K562 (cell line): Measurements from ENCODE around the gene HHATL. TPM values are rescaled to one million over a fixed set of nuclear protein-coding genes. Genes with fewer than 3 reads are reported as not detected.

ENCODE experiments used
- ATF3 ChIP-seq, 2 experiments: fragments of 450-650 bp in 1 of 2; sonication (generic) in 1 of 2; formaldehyde crosslinking in 1 of 2; IDR thresholded peaks in 1 of 2; conservative IDR thresholded peaks in 1 of 2; 2 replicates each; pipeline versions ENCODE4 v1.6.1 to v1.8.1; 2016 to 2023; ENCODE audit warnings: mild to moderate bottlenecking in 2 of 2, moderate library complexity in 2 of 2, inconsistent platforms in 1 of 2, missing genetic modification reagents in 1 of 2
- CREB3 ChIP-seq: fragments of 450-650 bp; conservative IDR thresholded peaks from 2 replicates; pipeline ENCODE4 v1.6.1; 2016; ENCODE audit warnings: missing genetic modification characterization, low read depth, mild to moderate bottlenecking, missing compliant biosample characterization, moderate library complexity
- KLF6 ChIP-seq: fragments of 250-450 bp; sonication (Bioruptor Pico); IDR thresholded peaks from 2 replicates; pipeline ENCODE4 v1.4.0; 2020; ENCODE audit warnings: mild to moderate bottlenecking, moderate library complexity, borderline replicate concordance
- PHB2 ChIP-seq: fragments of 450-650 bp; IDR thresholded peaks from 2 replicates; pipeline ENCODE4 v1.6.1; 2017; ENCODE audit warnings: low read depth
- RBM15 ChIP-seq: fragments of 200-400 bp; formaldehyde crosslinking; IDR thresholded peaks from 2 replicates; pipeline ENCODE4 v1.6.1; 2018; ENCODE audit warnings: mild to moderate bottlenecking, low read length, moderate library complexity; ENCODE audit not compliant: insufficient read depth
- RUNX1 ChIP-seq: sonication (generic); IDR thresholded peaks from 2 replicates; pipeline ENCODE4 v1.6.1; 2016; ENCODE audit warnings: antibody characterized with exemption, low read depth
- SLC30A9 ChIP-seq: fragments of 250-450 bp; sonication (Bioruptor Pico); IDR thresholded peaks from 2 replicates; pipeline ENCODE4 v1.8.0; 2022; ENCODE audit warnings: mild to moderate bottlenecking, moderate library complexity
- TOE1 ChIP-seq, 2 experiments: fragments of 450-650 bp in 1 of 2; sonication (generic) in 1 of 2; formaldehyde crosslinking in 1 of 2; IDR thresholded peaks; 2 replicates each; pipeline versions ENCODE4 v1.7.1 to v1.8.0; 2016 to 2022; ENCODE audit warnings: borderline replicate concordance in 2 of 2, mild to moderate bottlenecking in 2 of 2, antibody characterized with exemption in 1 of 2, inconsistent platforms in 1 of 2, low read depth in 1 of 2, missing genetic modification reagents in 1 of 2, moderate library complexity in 1 of 2
- ZBTB12 ChIP-seq: fragments of 250-450 bp; sonication (Bioruptor Pico); IDR thresholded peaks from 2 replicates; pipeline ENCODE4 v1.4.0; 2020
- ZNF79 ChIP-seq: fragments of 250-450 bp; sonication (Bioruptor Pico); IDR thresholded peaks from 2 replicates; pipeline ENCODE4 v1.4.0; 2020; ENCODE audit warnings: low read depth, mild to moderate bottlenecking, moderate library complexity
- polyA plus RNA-seq, 8 experiments: library from polyadenylated mRNA; depleted of rRNA in 4 of 8; stranded (reverse) in 5 of 8; unstranded in 3 of 8; fragments of >200 nt; fragmentation: Nextera tagmentation in 2 of 8; fragmentation: Illumina TruSeq in 1 of 8; extraction: Ambion mirVana in 2 of 8; extraction: Trizol in 1 of 8; gene quantifications; 2 replicates each; pipeline versions ENCODE4 v1.2.1 to v1.2.3, GENCODE V29; 2011 to 2014; ENCODE audit warnings: inconsistent platforms in 1 of 8, missing spikeins in 1 of 8
- total RNA-seq, 7 experiments: library from RNA; depleted of rRNA in 6 of 7; stranded (reverse); fragments of >200 nt in 6 of 7; fragmentation: Illumina TruSeq in 2 of 7; extraction: Trizol in 2 of 7; gene quantifications; 2 replicates each; pipeline versions ENCODE4 v1.2.1 to v1.2.3, GENCODE V29; 2011 to 2021; ENCODE audit warnings: low replicate concordance in 1 of 7
- TF ChIP-seq, protein P1 (sequence below): fragments of 250-450 bp; sonication (Bioruptor Pico); IDR thresholded peaks from 2 replicates; pipeline ENCODE4 v1.5.0; 2021
- TF ChIP-seq, protein P2 (sequence below): fragments of 200-400 bp; formaldehyde crosslinking; IDR thresholded peaks from 2 replicates; pipeline ENCODE4 v1.6.1; 2017; ENCODE audit warnings: mild to moderate bottlenecking, low read depth, low read length, moderate library complexity

The HHATL gene
- total and polyA plus RNA-seq, 9 of the 15 experiments (the other 6 are each of a cell fraction or from before 2014, with no cell fraction given), result not detected

GRCh38 chr3:42701371-42702065, 1.1 kb downstream of the HHATL start (continued):
- TF ChIP-seq, protein P1, sequence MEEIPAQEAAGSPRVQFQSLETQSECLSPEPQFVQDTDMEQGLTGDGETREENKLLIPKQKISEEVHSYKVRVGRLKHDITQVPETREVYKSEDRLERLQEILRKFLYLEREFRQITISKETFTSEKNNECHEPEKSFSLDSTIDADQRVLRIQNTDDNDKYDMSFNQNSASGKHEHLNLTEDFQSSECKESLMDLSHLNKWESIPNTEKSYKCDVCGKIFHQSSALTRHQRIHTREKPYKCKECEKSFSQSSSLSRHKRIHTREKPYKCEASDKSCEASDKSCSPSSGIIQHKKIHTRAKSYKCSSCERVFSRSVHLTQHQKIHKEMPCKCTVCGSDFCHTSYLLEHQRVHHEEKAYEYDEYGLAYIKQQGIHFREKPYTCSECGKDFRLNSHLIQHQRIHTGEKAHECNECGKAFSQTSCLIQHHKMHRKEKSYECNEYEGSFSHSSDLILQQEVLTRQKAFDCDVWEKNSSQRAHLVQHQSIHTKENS, result no peak
- TF ChIP-seq RUNX1 (no peak), RBM15 (no peak), PHB2 (no peak), ZBTB12 (CRISPR knock-in tag) (no peak), ATF3 (IDR thresholded peaks at IDR 0.05) (no peak), ATF3 (CRISPR knock-in tag; conservative IDR thresholded peaks at IDR 0.05) (no peak), KLF6 (no peak), ZNF79 (CRISPR knock-in tag) (no peak), SLC30A9 (CRISPR knock-in tag) (no peak), TOE1 (IDR thresholded peaks at IDR 0.05; ENCODE audit: borderline replicate concordance) (no peak), TOE1 (CRISPR knock-in tag; IDR thresholded peaks at IDR 0.05; ENCODE audit: borderline replicate concordance, low read depth) (peak; percentile 70; the same call in 1 of the 2 replicates), CREB3 (no peak)
- TF ChIP-seq, protein P2, sequence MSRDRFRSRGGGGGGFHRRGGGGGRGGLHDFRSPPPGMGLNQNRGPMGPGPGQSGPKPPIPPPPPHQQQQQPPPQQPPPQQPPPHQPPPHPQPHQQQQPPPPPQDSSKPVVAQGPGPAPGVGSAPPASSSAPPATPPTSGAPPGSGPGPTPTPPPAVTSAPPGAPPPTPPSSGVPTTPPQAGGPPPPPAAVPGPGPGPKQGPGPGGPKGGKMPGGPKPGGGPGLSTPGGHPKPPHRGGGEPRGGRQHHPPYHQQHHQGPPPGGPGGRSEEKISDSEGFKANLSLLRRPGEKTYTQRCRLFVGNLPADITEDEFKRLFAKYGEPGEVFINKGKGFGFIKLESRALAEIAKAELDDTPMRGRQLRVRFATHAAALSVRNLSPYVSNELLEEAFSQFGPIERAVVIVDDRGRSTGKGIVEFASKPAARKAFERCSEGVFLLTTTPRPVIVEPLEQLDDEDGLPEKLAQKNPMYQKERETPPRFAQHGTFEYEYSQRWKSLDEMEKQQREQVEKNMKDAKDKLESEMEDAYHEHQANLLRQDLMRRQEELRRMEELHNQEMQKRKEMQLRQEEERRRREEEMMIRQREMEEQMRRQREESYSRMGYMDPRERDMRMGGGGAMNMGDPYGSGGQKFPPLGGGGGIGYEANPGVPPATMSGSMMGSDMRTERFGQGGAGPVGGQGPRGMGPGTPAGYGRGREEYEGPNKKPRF, result no peak
